ENCODE data around the gene MYCBP.

DNA sequence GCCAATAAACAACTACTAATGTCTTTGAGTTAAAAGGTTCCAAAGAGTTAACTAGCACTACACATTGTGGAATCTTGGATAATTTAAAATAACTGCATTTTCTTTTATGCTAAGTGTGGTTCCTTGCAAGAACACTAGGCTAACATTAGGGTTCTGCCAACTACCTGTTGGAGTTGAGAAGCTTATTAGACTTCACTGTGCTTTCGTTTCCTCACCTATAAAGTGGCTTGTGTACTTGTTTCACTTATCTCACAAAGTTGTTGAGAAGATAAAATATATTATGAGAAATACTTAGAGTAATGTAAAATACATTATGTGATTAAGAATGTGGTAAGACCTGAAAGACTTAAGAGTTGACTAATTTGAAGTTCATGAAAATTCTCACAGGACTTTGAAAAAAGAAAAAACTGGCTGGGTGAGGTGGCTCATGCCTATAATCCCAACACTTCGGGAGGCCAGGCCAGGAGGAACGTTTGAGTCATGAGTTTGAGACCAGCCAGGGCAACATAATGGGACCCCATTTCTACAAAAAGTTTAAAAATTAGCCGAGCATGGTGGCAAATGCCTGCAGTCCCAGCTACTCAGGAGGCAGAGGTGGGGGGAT, 7.9 kb downstream of the MYCBP start:
- TF ChIP-seq TAF1 (IDR thresholded peaks at IDR 0.05; ENCODE audit: borderline replicate concordance, insufficient read depth, low read length) (no peak), SIN3A (IDR thresholded peaks at IDR 0.05; ENCODE audit: borderline replicate concordance, insufficient read depth, low read length) (no peak), POLR2AphosphoS5 (IDR thresholded peaks at IDR 0.05; ENCODE audit: low read depth, low read length) (no peak)
